GM12878 (cell line): Measurements from ENCODE around the gene RXRG. TPM values are rescaled to one million over a fixed set of nuclear protein-coding genes. Genes with fewer than 3 reads are reported as not detected.

Experiments used
- ATAC-seq: fragments of 200-7000 bp; cut with Tn5 transposase; 3 replicates; pipeline ENCODE4 v1.9.1; 2020; ENCODE audit warnings: mild to moderate bottlenecking, moderate library complexity
- BruUV-seq: library from RNA; stranded (reverse); fragments of 400-500 nt; replicated peaks from 2 replicates; lab custom pipeline; 2021; lab: Mats Ljungman, UMichigan
- CTCF ChIA-PET: fragments of 300-600 bp; sonication (Branson Sonifier 250); formaldehyde crosslinking; extraction: SDS; loops from one replicate; lab custom pipeline; 2021; ENCODE audit warnings: inconsistent platforms; lab: Yijun Ruan, JAX
- POLR2A ChIA-PET: fragments of 350-600 bp; formaldehyde crosslinking; extraction: SDS; loops from one replicate; lab custom pipeline; 2021; ENCODE audit warnings: inconsistent platforms; lab: Charles Lee
- RAD21 ChIA-PET: fragments of 300-600 bp; sonication (Branson Sonifier 250); formaldehyde crosslinking; loops from one replicate; lab custom pipeline; 2023; ENCODE audit warnings: antibody characterized with exemption; ENCODE audit not compliant: unreplicated experiment; lab: Charles Lee
- SMC1A ChIA-PET: fragments of 300-600 bp; sonication (Branson Sonifier 250); formaldehyde crosslinking; loops from one replicate; lab custom pipeline; 2023; ENCODE audit not compliant: unreplicated experiment, uncharacterized antibody; lab: Charles Lee
- DNase-seq: peaks from one replicate; pipeline ENCODE4 v3.0.0-alpha.2; 2011; ENCODE audit warnings: low read depth, low spot score
- FAIRE-seq: peaks from 3 replicates; lab custom pipeline; 2011; peaks lifted over from hg19 to GRCh38; lab: Jason Lieb, UNC
- H2AFZ ChIP-seq: 2 replicates; pipeline ENCODE4 v1.6.0; 2011; ENCODE audit warnings: low read depth, low read length, control low read depth; ENCODE audit not compliant: control insufficient read depth
- H3K27ac ChIP-seq: 2 replicates; pipeline ENCODE4 v1.5.1; 2011; ENCODE audit warnings: control low read depth; ENCODE audit not compliant: control insufficient read depth, insufficient read depth
- H3K27me3 ChIP-seq, 2 experiments: replicated peaks in 1 of 2; 2 replicates each; pipeline versions ENCODE4 v1.6.0 to v1.6.1; 2011; ENCODE audit warnings: low read length in 1 of 2; ENCODE audit not compliant: control insufficient read depth in 2 of 2, insufficient read depth in 2 of 2
- H3K36me3 ChIP-seq, 2 experiments: 2 replicates each; pipeline ENCODE4 v1.5.1; 2011; ENCODE audit warnings: low read length in 1 of 2; ENCODE audit not compliant: control insufficient read depth in 2 of 2, insufficient read depth in 2 of 2
- H3K4me1 ChIP-seq: 2 replicates; pipeline ENCODE4 v1.6.1; 2011; ENCODE audit warnings: mild to moderate bottlenecking, low read length, moderate library complexity, mixed read lengths; ENCODE audit not compliant: control insufficient read depth, insufficient read depth
- H3K4me2 ChIP-seq: 2 replicates; pipeline ENCODE4 v1.6.0; 2011; ENCODE audit warnings: control low read depth; ENCODE audit not compliant: control insufficient read depth, insufficient read depth
- H3K4me3 ChIP-seq: fragments of 200-600 bp; sonication (generic); 2 replicates; pipeline ENCODE4 v1.5.1; 2016
- H3K79me2 ChIP-seq: 2 replicates; pipeline ENCODE4 v1.6.0; 2011; ENCODE audit warnings: low read length; ENCODE audit not compliant: control insufficient read depth, insufficient read depth
- H3K9ac ChIP-seq: 2 replicates; pipeline ENCODE4 v1.8.0; 2011; ENCODE audit warnings: low read length, control low read depth, mixed read lengths; ENCODE audit not compliant: control insufficient read depth, insufficient read depth
- H3K9me3 ChIP-seq: replicated peaks from 3 replicates; pipeline ENCODE4 v1.5.1; 2011; ENCODE audit warnings: mild to moderate bottlenecking, low read length; ENCODE audit not compliant: control insufficient read depth, insufficient read depth
- H4K20me1 ChIP-seq: 2 replicates; pipeline ENCODE4 v1.6.0; 2011; ENCODE audit not compliant: control insufficient read depth, insufficient read depth
- ATF7 ChIP-seq: fragments of 450-650 bp; IDR thresholded peaks from 2 replicates; pipeline ENCODE4 v1.6.1; 2016; ENCODE audit warnings: low read depth, mild to moderate bottlenecking
- CREB1 ChIP-seq: IDR thresholded peaks from 2 replicates; pipeline ENCODE4 v1.6.1; 2012; ENCODE audit warnings: low read depth, mild to moderate bottlenecking, inconsistent platforms
- FOXK2 ChIP-seq: fragments of 450-650 bp; IDR thresholded peaks from 2 replicates; pipeline ENCODE4 v1.6.1; 2017; ENCODE audit warnings: mild to moderate bottlenecking, moderate library complexity
- PAX5 ChIP-seq: IDR thresholded peaks from 2 replicates; pipeline ENCODE4 v1.6.1; 2011; ENCODE audit warnings: low read depth, low read length, borderline replicate concordance
- POLR2AphosphoS2 ChIP-seq: IDR thresholded peaks from 2 replicates; pipeline ENCODE4 v1.6.1; 2011; ENCODE audit warnings: low read depth, mild to moderate bottlenecking, low read length, improper control_type of control experiment, moderate library complexity
- SIX5 ChIP-seq: IDR thresholded peaks from 2 replicates; pipeline ENCODE4 v1.6.1; 2011; ENCODE audit warnings: mild to moderate bottlenecking, low read depth, low read length, moderate library complexity; ENCODE audit not compliant: severe bottlenecking
- SKIL ChIP-seq: fragments of 450-650 bp; IDR thresholded peaks from 2 replicates; pipeline ENCODE4 v1.6.1; 2017; ENCODE audit warnings: mild to moderate bottlenecking, low read depth, inconsistent platforms; ENCODE audit not compliant: poor library complexity, severe bottlenecking
- SMAD5 ChIP-seq: IDR thresholded peaks from 2 replicates; pipeline ENCODE4 v1.6.1; 2016; ENCODE audit warnings: antibody characterized with exemption, low read depth
- TARDBP ChIP-seq: IDR thresholded peaks from 2 replicates; pipeline ENCODE4 v1.6.1; 2016; ENCODE audit warnings: borderline replicate concordance
- TBL1XR1 ChIP-seq: IDR thresholded peaks from 2 replicates; pipeline ENCODE4 v1.6.1; 2012; ENCODE audit warnings: low read depth, low read length, improper control_type of control experiment
- ZNF24 ChIP-seq: fragments of 450-650 bp; IDR thresholded peaks from 2 replicates; pipeline ENCODE4 v1.6.1; 2017; ENCODE audit warnings: antibody characterized with exemption, mild to moderate bottlenecking
- WGBS: methylation state at CpG from one replicate; pipeline ENCODE4 v1.1.6; 2016; ENCODE audit warnings: low lambda C conversion rate; ENCODE audit not compliant: insufficient replicate concordance, insufficient coverage; ENCODE audit errors: missing lambda C conversion rate; 5-methylcytosine and 5-hydroxymethylcytosine counted together
- in situ Hi-C: fragments of 300-500 bp; cut with MboI; formaldehyde crosslinking; loops from 9 replicates; pipeline ENCODE4 v1.14.3; 2018; ENCODE audit warnings: mixed read lengths
- intact Hi-C: fragments of 100-400 bp; cut with micrococcal nuclease; formaldehyde crosslinking; loops from one replicate; pipeline ENCODE4 v1.14.2; 2022; ENCODE audit not compliant: unreplicated experiment
- polyA plus RNA-seq, 11 experiments: library from polyadenylated mRNA; depleted of rRNA in 4 of 11; unstranded in 6 of 11; stranded (reverse) in 5 of 11; fragments of >200 nt; fragmentation: Nextera tagmentation in 4 of 11; fragmentation: Illumina TruSeq in 1 of 11; extraction: Ambion mirVana in 4 of 11; extraction: Trizol in 1 of 11; gene quantifications; 1 replicate in 1 of 11; 2 replicates in 10 of 11; pipeline versions ENCODE4 v1.2.1 to v1.2.3, GENCODE V29; 2011 to 2016; ENCODE audit warnings: inconsistent platforms in 2 of 11, missing spikeins in 2 of 11, low read depth in 1 of 11
- total RNA-seq, 4 experiments: library from RNA; depleted of rRNA in 3 of 4; stranded (reverse); fragments of >200 nt in 3 of 4; fragmentation: Illumina TruSeq in 1 of 4; extraction: Trizol in 1 of 4; gene quantifications; 2 replicates each; pipeline versions ENCODE4 v1.2.1 to v1.2.3, GENCODE V29; 2013 to 2021

Gene RXRG
- total and polyA plus RNA-seq, 10 of the 15 experiments (the other 5 are each of a cell fraction or from before 2014, with no cell fraction given): 0.10 TPM; not detected in 9

GRCh38 chr1:165425621-165426020, 19.3 kb downstream of the RXRG start:
- BruUV-seq: no TSS peak
- FAIRE-seq (no peak), ATAC-seq (no peak), DNase-seq (no peak)
- Histone ChIP-seq H4K20me1 (no peaks in the 10 kb centered on the region), H3K9me3 (no peaks in the 10 kb centered on the region), H3K79me2 (no peaks in the 10 kb centered on the region), H2AFZ (no peak overlapping the region), H3K4me2 (no peak overlapping the region), H3K9ac (no peak overlapping the region), H3K4me3 (no peak overlapping the region), H3K27ac (no peak overlapping the region), H3K27me3 (no peaks in the 10 kb centered on the region), H3K36me3 (no peaks in the 10 kb centered on the region), H3K4me1 (peaks cover 5% of the 10 kb centered on the region)
- CTCF ChIA-PET: no interaction called here
- in situ Hi-C loops: no loop called here
- 40% methylated on average over 2 of the region's 2 CpGs for WGBS
- intact Hi-C loops: loop anchor here (5.0 kb wide), 1 partner anchor 48 kb away; no protein-coding TSS in a partner anchor
- RAD21 ChIA-PET: no interaction called here
- TF ChIP-seq ATF7: no peak
- no peak for TF ChIP-seq ZNF24
- TF ChIP-seq PAX5: no peak
- TF ChIP-seq TBL1XR1: no peak
- TF ChIP-seq POLR2AphosphoS2: no peak
- no peak for TF ChIP-seq FOXK2
- TF ChIP-seq TARDBP: no peak
- TF ChIP-seq CREB1: no peak
- no peak for TF ChIP-seq SKIL
- no peak for TF ChIP-seq SIX5
- TF ChIP-seq SMAD5: no peak
- POLR2A ChIA-PET: no interaction called here
- SMC1A ChIA-PET: no interaction called here
